H1 (cell line): ENCODE data around the gene RBM34. TPM values are rescaled to one million over a fixed set of nuclear protein-coding genes. Genes with fewer than 3 reads are reported as not detected.

Experiments
- MAFK ChIP-seq: IDR thresholded peaks from 2 replicates; pipeline ENCODE4 v1.6.1; 2012; ENCODE audit warnings: low read depth, mild to moderate bottlenecking, improper control_type of control experiment, low read length
- POU5F1 ChIP-seq: IDR thresholded peaks from 2 replicates; pipeline ENCODE4 v1.6.1; 2011; ENCODE audit warnings: low read depth, mild to moderate bottlenecking, low read length, moderate library complexity
- polyA plus RNA-seq, 7 experiments: library from polyadenylated mRNA; depleted of rRNA in 3 of 7; stranded (reverse) in 5 of 7; unstranded in 2 of 7; fragments of >200 nt in 5 of 7; fragments of 200-250 nt in 2 of 7; gene quantifications; 1 replicate in 5 of 7; 2 replicates in 1 of 7; 4 replicates in 1 of 7; pipeline versions ENCODE4 v1.2.1 to v1.2.3, GENCODE V29; 2011 to 2013; ENCODE audit warnings: missing spikeins in 2 of 7, mixed read lengths in 2 of 7
- total RNA-seq: library from RNA; stranded (reverse); fragmentation: NEBNext Ultra II Directional; extraction: Animal tissue kit (Norgen Biotek cat#: 25700); gene quantifications from 2 replicates; pipeline ENCODE4 v1.2.1, GENCODE V29; 2021

The RBM34 gene
- total and polyA plus RNA-seq, 2 of the 8 experiments (the other 6 are each of a cell fraction or from before 2014, with no cell fraction given) = 18.8 to 108 TPM

DNA sequence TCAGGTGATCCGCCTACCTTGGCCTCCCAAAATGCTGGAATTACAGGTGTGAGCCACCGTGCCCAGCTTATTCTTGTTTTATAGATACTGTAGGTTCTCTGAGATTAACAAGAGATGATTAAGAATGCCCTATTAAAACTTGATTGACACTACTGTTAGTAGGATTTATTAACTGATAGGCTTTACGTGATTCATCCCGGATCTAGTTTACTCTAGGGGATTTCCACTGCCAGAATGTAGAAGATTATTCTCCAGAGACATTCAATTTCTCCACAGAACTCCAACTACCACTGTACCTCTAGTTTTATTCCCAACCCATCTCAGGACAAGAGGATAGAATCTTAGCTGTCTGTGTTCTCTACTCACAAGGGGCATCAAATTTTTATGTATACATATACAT lies 26.3 kb upstream of the RBM34 start (continued):
- TF ChIP-seq POU5F1 (no peak), MAFK (no peak)
